Neural crest cell (in vitro differentiated cells): ENCODE measurements around the gene ADAMTS4. TPM values are rescaled to one million over a fixed set of nuclear protein-coding genes. Genes with fewer than 3 reads are reported as not detected.

ENCODE experiments used
- DNase-seq: peaks from one replicate; pipeline ENCODE4 v3.0.0; 2021; ENCODE audit warnings: low read depth, mixed read lengths, low spot score
- H3K27ac Mint-ChIP-seq: one replicate; pipeline ENCODE4 v1.8.0; 2021; ENCODE audit warnings: mild to moderate bottlenecking, mixed read lengths; ENCODE audit not compliant: unreplicated experiment
- H3K27me3 Mint-ChIP-seq: 2 replicates; pipeline ENCODE4 v1.8.0; 2021; ENCODE audit warnings: low read depth, mild to moderate bottlenecking, mixed read lengths
- H3K36me3 Mint-ChIP-seq: 2 replicates; pipeline ENCODE4 v1.8.0; 2021; ENCODE audit warnings: low read depth, mild to moderate bottlenecking, mixed read lengths
- H3K4me1 Mint-ChIP-seq: 2 replicates; pipeline ENCODE4 v1.8.0; 2021; ENCODE audit warnings: mixed read lengths
- H3K4me3 Mint-ChIP-seq: one replicate; pipeline ENCODE4 v1.8.0; 2021; ENCODE audit warnings: mild to moderate bottlenecking, mixed read lengths
- H3K9me3 Mint-ChIP-seq: 2 replicates; pipeline ENCODE4 v1.8.0; 2021; ENCODE audit warnings: mixed read lengths
- CTCF ChIP-seq: fragments of 200-600 bp; sonication (generic); conservative IDR thresholded peaks from 2 replicates; pipeline ENCODE4 v1.5.0; 2021; ENCODE audit warnings: antibody characterized with exemption, mild to moderate bottlenecking
- total RNA-seq: library from RNA; stranded (reverse); gene quantifications from 2 replicates; pipeline ENCODE4 v1.2.1, GENCODE V29; 2021

The ADAMTS4 gene
- total RNA-seq, 1 donor from 2014 or later: 4.6 TPM

DNA sequence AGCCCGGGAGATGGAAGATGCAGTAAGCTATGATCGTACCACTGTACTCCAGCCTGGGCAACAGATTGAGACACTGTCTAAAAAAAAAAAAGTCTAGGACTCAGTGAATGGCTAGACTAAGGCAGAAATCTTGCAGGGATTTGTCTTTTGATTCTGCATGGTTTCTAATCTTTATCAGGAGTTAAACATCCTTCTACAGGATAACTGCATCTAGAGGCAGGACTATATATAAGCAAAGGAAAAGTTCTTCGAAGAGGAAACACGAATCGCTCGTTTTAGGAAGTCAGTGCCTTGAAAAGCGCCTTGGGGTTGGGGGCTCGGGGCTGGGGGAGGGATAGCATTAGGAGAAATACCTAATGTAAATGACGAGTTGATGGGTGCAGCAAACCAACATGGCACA, 45.7 kb downstream of the ADAMTS4 start:
- TF ChIP-seq CTCF: no peak
- Mint-ChIP-seq H3K27me3 (no peaks in the 10 kb centered on the region), H3K9me3 (no peaks in the 10 kb centered on the region), H3K27ac (peak overlapping the region; percentile 93), H3K4me3 (peak overlapping the region; percentile 99), H3K36me3 (peaks cover 3% of the 10 kb centered on the region), H3K4me1 (peaks cover 24% of the 10 kb centered on the region)
- no peak for DNase-seq

- H3K27me3 Mint-ChIP-seq: no peaks in the 10 kb centered on the region
- TF ChIP-seq CTCF: no peak
- H3K9me3 Mint-ChIP-seq: no peaks in the 10 kb centered on the region
- no peak overlapping the region for H3K4me3 Mint-ChIP-seq
- H3K27ac Mint-ChIP-seq: no peak overlapping the region
- H3K36me3 Mint-ChIP-seq: no peaks in the 10 kb centered on the region
- H3K4me1 Mint-ChIP-seq: peaks cover 5% of the 10 kb centered on the region
- no peak for DNase-seq
These were observed 53.0 kb downstream of the ADAMTS4 start for GRCh38 chr1:161145832-161146231.

DNA sequence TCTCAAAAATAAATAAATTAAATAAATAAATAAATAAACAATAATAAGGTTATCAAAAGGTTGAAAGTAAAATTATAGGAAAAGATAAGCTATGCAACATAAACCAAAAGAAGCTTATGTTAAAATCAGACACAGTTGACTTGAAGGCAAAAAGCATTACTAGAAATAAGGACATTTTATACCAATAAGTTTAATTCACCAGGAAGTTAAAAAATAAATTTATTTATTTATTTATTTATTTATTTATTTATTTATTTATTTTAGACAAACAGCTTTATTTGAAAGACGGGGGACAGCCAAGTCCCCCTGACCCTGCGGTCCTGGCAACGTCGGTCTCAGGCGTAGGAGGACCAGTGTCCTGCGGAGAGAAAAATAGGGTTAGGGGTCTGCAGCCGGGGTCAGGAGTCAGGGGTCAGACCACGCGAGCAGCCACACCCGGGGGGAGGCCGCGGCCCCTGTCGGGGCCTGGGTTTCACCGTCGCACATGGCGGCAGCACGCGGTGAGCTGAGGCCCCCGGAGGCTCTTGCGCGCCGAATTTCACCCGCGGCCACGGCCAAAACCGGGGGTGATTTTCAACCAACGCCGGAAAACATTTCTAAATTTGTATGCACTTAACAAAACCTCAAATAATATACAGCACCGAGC, 58.0 kb downstream of the ADAMTS4 start:
- H3K4me3 Mint-ChIP-seq: no peak overlapping the region

GRCh38 chr1:161139766-161140165, 59.1 kb downstream of the ADAMTS4 start:
- H3K9me3 Mint-ChIP-seq: no peaks in the 10 kb centered on the region
- no peaks in the 10 kb centered on the region for H3K4me1 Mint-ChIP-seq
- peak; percentile 41 for DNase-seq
- TF ChIP-seq CTCF: peak; percentile 72
- H3K27me3 Mint-ChIP-seq: no peaks in the 10 kb centered on the region
- H3K27ac Mint-ChIP-seq: no peak overlapping the region
- H3K4me3 Mint-ChIP-seq: no peak overlapping the region
- H3K36me3 Mint-ChIP-seq: peaks cover 2% of the 10 kb centered on the region

More for the DNA sequence above, 58.0 kb downstream of the ADAMTS4 start:
- Mint-ChIP-seq H3K27me3 (no peaks in the 10 kb centered on the region), H3K4me1 (no peaks in the 10 kb centered on the region), H3K9me3 (no peaks in the 10 kb centered on the region), H3K27ac (no peak overlapping the region), H3K36me3 (no peaks in the 10 kb centered on the region)
- TF ChIP-seq CTCF: no peak
- no peak for DNase-seq

DNA sequence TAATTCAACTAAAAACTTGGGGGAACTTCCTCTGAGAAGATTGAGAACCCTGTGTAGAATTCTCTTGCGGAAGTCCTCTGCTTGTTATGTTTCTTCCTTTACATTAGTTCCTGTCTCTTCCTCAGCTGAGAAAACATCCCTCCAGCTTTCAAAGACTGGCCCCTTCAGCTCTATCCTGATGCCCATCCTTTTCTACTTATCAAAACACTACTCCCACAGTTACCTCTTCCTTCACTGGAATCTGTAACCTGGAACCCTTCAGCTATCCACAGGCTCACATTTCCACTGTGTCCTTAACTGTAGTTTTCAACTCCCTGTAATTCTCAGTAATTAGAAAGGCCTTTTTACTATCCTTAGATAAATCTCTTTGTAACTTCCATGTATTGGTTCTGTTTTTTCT, 60.4 kb downstream of the ADAMTS4 start:
- H3K4me3 Mint-ChIP-seq: peak overlapping the region; percentile 65
- TF ChIP-seq CTCF: no peak
- DNase-seq: no peak
- H3K27me3 Mint-ChIP-seq: no peaks in the 10 kb centered on the region
- H3K4me1 Mint-ChIP-seq: no peaks in the 10 kb centered on the region
- H3K27ac Mint-ChIP-seq: no peak overlapping the region
- H3K36me3 Mint-ChIP-seq: peaks cover 2% of the 10 kb centered on the region
- no peaks in the 10 kb centered on the region for H3K9me3 Mint-ChIP-seq
